ENCODE data around the gene CHCHD10.

DNA sequence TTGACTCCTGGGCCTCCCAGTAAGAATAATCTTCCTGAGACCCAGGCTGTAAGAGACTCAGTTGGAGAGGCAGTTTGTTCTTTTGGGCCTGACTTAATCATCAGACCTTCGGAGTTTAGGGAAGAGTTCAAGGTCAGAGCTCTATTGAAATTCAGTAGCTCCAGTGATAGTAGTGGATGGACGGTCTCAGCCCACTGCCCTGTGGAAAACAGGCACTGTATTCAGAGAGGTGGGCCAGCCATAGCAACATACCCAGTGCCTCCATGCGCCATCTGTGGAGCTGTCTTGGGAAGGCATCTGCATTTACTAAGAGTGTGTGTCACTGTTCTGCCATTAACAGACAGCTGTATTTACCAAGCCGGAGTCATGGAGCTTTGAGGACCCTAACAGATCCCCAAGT lies 21.9 kb upstream of the CHCHD10 start:
- TF ChIP-seq, protein P1, sequence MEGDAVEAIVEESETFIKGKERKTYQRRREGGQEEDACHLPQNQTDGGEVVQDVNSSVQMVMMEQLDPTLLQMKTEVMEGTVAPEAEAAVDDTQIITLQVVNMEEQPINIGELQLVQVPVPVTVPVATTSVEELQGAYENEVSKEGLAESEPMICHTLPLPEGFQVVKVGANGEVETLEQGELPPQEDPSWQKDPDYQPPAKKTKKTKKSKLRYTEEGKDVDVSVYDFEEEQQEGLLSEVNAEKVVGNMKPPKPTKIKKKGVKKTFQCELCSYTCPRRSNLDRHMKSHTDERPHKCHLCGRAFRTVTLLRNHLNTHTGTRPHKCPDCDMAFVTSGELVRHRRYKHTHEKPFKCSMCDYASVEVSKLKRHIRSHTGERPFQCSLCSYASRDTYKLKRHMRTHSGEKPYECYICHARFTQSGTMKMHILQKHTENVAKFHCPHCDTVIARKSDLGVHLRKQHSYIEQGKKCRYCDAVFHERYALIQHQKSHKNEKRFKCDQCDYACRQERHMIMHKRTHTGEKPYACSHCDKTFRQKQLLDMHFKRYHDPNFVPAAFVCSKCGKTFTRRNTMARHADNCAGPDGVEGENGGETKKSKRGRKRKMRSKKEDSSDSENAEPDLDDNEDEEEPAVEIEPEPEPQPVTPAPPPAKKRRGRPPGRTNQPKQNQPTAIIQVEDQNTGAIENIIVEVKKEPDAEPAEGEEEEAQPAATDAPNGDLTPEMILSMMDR (conservative IDR thresholded peaks at IDR 0.05; ENCODE audit: low read depth, low read length), result 0 out of 2 replicates have a peak, but pooled peaks have one; percentile 12
- no peak for TF ChIP-seq EZH2 (IDR thresholded peaks at IDR 0.05; ENCODE audit: borderline replicate concordance, low read depth, low read length, poor library complexity, severe bottlenecking)
